Panc1 (cell line): ENCODE measurements around the gene MYO18A.

Experiments used
- CTCF ChIP-seq: fragments of 450-650 bp; IDR thresholded peaks from 2 replicates; pipeline ENCODE4 v1.5.1; 2017; ENCODE audit warnings: mild to moderate bottlenecking
- POLR2AphosphoS5 ChIP-seq: IDR thresholded peaks from 2 replicates; pipeline ENCODE4 v1.6.1; 2012; ENCODE audit warnings: mild to moderate bottlenecking, low read depth, low read length, moderate library complexity
- REST ChIP-seq, 2 experiments: IDR thresholded peaks; 2 replicates each; pipeline ENCODE4 v1.6.1; 2011 to 2012; ENCODE audit warnings: low read depth in 2 of 2, control low read depth in 1 of 2, low read length in 1 of 2, mild to moderate bottlenecking in 1 of 2, moderate library complexity in 1 of 2; ENCODE audit not compliant: insufficient read depth in 1 of 2
- TCF7L2 ChIP-seq: IDR thresholded peaks from 2 replicates; pipeline ENCODE4 v1.6.1; 2011; ENCODE audit warnings: mild to moderate bottlenecking, low read depth, low read length, inconsistent platforms

GRCh38 chr17:29077320-29077719 is 102.9 kb downstream of the MYO18A start:
- TF ChIP-seq CTCF = no peak
- TF ChIP-seq REST (IDR thresholded peaks at IDR 0.05; ENCODE audit: insufficient read depth in 1 of 2, low read depth in 2 of 2, low read length in 1 of 2) = no peak
- no peak for TF ChIP-seq POLR2AphosphoS5
- no peak for TF ChIP-seq TCF7L2
